Fibroblast of skin of right quadriceps (primary cell): Measurements from ENCODE around the gene RNASE2.
A peak's percentile ranks its signal among the peaks of the same experiment; 100 is the strongest.
"Not testable (repeated sequence)": the region's sequence is repeated elsewhere in the genome, so short reads cannot be mapped to it uniquely, and the experiment has no call there.

Experiments
- DNase-seq: peaks from one replicate; pipeline ENCODE4 v3.0.0-alpha.2; 2013

The RNASE2 gene

GRCh38 chr14:20982646-20983369, 27.5 kb downstream of the RNASE2 start:
- no peak for DNase-seq

DNA sequence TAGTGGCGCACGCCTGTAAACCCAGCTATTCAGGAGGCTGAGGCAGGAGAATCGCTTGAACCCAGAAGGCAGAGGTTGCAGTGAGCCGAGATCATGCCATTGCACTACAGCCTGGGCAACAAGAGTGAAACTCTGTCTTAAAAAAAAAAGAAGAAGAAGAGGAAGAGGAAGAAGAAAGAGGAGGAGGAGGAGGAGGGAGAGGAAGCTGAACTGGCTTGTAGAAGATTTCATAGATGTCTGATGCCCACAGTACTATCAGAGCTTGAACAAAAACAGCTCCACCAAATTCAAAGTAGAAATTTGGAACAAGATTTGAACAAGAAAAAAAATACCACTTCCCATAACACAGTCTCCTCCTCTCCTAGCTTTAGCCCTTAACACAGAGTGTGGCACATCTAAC, 30.4 kb downstream of the RNASE2 start:
- DNase-seq, result not testable (repeated sequence)

DNA sequence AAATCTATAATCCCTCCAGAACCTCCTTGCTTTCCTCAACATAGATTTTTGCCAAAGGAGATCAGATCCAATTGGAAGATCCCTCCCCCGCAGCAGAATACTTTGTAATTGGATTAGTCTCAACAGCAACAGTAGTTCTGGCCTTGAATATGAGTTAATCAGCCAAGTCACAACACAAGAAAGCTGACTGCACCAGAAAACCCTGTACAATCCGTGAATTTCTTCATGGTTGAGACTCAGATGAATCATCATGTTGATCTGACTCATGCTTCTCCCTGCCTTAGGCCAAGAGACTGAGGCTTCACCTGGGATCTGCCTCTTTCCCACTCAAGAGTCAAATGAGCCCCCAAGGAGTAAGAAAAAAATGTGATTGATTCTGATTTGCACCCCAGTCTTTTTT, 31.5 kb downstream of the RNASE2 start:
- DNase-seq, result peak; percentile 93

- no peak for DNase-seq
Measured at GRCh38 chr14:20988717-20989470, 33.6 kb downstream of the RNASE2 start.

DNA sequence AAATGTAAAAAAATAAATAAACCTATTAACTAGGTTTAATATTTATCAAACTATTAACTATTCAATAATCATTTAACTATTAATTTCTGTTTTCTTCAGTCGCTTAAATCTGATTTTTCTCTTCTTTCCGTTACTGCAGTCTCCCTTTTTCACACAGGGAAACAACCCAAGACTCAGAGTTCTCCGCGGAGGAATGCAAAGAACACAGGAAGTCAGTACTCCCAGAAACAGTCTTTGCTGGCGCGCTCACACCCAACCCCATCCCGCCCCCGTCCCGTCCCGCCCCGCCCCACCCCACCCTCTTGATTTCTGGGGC, 34.1 kb downstream of the RNASE2 start:
- no peak for DNase-seq

GRCh38 chr14:20989787-20990600, 34.7 kb downstream of the RNASE2 start, which contains the start of gene METTL17:
Gene METTL17, plus strand, starts transcription at chr14:20989980. Its CDS starts 23 bp downstream, at chr14:20990003.
- DNase-seq, result peak; percentile 98

GRCh38 chr14:20996521-20996920, 41.2 kb downstream of the RNASE2 start:
- DNase-seq, result no peak

DNA sequence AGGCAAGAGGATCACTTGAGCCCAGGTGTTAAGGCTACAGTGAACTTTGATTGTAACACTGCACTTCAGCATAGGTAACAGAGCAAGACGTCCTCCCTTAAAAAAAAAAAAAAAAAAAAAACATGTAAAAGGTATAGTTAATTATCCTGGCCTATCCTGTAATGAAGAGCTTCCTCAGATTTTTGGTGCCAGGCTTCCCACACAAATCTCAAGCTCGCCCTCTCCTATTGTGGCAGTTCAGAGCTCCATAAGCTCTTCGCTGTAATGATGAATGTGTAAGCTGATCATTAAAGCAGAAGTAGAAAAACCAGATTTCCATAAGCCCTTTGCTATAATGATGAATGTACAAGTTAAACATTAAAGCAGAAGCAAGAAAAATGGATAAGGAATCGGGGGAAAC, 41.8 kb downstream of the RNASE2 start:
- no peak for DNase-seq

DNA sequence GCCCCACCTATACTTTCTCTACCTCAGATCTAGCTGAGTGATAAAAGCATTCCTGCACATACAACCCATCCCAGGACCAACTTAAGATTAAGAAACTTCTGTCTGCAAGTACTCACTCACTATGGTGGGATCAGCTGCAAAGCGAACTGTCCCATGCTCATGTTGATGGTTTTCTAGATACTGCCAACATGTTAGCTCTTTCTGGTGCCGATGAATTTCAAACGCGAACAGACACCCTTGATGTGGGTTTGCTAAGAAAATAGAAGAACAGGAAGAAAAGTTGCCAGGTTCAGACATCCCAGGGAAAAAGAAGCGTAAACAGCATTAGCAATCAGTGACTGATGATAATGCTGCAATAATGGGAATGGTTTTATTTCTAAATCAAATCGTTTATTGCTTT, 42.3 kb downstream of the RNASE2 start:
- DNase-seq, result no peak

DNA sequence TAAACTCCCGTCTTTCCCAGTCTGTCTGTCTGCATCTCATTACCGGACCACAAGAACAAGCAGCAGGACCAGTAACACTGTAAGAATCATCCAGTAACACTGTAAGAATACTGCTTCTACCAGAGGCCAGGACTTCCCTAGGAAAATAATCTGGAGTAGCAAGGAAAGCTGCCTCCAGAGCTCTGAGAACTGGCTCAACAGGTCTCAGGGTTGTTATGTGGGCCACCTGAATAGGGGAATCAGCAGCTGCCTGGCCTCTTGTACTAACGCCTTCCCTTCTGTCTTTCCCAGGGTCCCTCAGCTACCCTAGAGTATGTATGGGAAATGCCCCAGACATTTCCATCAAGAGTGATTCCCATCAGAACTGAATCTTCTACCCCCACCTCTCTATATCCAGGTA, 42.9 kb downstream of the RNASE2 start:
- DNase-seq, result no peak

DNA sequence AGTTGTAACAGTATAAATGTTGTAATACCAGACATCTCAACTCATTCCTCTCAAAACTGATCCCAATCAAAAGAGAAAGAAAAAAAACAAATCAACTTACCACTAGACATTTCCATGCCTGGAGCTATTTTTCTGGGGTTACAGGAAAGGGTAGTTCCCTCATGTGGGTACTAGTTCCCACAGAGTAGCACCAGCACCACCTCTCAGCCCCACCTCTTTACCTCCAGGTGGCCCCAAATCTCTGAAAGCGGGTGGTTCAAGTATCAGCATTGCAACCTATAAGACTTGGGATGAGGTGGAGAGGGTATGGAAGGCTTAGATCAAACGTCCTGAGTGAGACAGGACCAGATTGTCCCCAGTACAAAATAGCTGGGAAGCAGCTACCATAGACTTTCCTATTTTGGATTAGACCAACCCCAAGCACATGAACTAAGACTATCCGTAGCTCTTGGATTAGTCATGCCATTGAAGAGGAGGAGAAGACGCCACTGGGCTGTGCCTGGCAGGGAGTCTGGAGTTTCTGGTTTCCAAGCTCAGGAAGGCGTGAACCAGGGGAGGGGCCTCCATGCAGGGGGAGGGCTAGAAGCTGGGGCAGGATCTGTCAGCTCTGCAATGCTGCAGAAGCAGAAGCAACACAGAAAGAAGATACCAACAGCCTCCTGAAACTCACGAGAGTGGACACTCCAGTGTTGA, 43.5 kb downstream of the RNASE2 start, which contains the start of gene SLC39A2:
TSS of gene SLC39A2 (plus strand) at position 620 of the 693 bp plus-strand sequence. CDS start 154 bp downstream, outside the sequence.
- DNase-seq, result peak; percentile 77

GRCh38 chr14:20999591-20999990, 44.3 kb downstream of the RNASE2 start:
- no peak for DNase-seq

- no peak for DNase-seq
Measured at GRCh38 chr14:21001218-21001617, 45.9 kb downstream of the RNASE2 start.

GRCh38 chr14:21003788-21004346, 48.6 kb downstream of the RNASE2 start:
- no peak for DNase-seq
